Measurements from ENCODE around the gene PCBP2. TPM values are rescaled to one million over a fixed set of nuclear protein-coding genes. Genes with fewer than 3 reads are reported as not detected.

Gene PCBP2
- total RNA-seq, 2 donors from 2014 or later: 322 to 534 TPM

DNA sequence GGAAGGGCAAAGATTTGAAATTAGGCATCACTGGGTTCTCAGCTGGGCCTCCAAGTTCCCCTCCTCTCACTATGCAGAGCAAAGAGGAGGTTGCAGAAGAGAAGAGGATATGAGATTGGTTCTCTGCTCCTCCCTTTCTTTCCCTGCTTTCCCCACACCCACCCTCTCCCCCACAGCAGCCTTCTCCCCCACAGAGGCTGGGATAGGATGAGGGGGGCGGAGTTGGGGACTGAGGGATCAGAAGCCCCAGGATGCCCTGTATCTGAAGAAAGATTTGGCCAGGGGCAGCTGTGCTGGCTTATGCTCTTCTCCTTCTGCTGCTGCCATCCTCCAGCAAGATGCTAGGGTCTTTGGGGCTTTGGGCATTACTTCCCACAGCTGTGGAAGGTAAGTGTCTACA is 28.3 kb upstream of the PCBP2 start, which contains the start of gene AMHR2:
AMHR2 (plus strand) TSS at position 259 of the 400 bp plus-strand sequence; CDS start at position 339, 80 bp downstream.
- TF ChIP-seq POLR2AphosphoS5 (IDR thresholded peaks at IDR 0.05) (no peak), POLR2A (IDR thresholded peaks at IDR 0.05) (no peak)
- no peaks in the 10 kb centered on the region for H3K27me3 ChIP-seq (replicated peaks; ENCODE audit: insufficient read depth)
- H3K36me3 ChIP-seq: no peaks in the 10 kb centered on the region
- no peaks in the 10 kb centered on the region for H3K9me3 ChIP-seq
- no peaks in the 10 kb centered on the region for H3K4me1 ChIP-seq (replicated peaks)
- no peak within 1 kb of the TSS for H3K27ac ChIP-seq
- 100% methylated on average over 1 of the region's 1 CpG for WGBS
- DNase-seq (ENCODE audit: low spot score): no peak
- H3K4me3 ChIP-seq: no peak within 1 kb of the TSS
- intact Hi-C loops (cut with DNase I): no loop called here

DNA sequence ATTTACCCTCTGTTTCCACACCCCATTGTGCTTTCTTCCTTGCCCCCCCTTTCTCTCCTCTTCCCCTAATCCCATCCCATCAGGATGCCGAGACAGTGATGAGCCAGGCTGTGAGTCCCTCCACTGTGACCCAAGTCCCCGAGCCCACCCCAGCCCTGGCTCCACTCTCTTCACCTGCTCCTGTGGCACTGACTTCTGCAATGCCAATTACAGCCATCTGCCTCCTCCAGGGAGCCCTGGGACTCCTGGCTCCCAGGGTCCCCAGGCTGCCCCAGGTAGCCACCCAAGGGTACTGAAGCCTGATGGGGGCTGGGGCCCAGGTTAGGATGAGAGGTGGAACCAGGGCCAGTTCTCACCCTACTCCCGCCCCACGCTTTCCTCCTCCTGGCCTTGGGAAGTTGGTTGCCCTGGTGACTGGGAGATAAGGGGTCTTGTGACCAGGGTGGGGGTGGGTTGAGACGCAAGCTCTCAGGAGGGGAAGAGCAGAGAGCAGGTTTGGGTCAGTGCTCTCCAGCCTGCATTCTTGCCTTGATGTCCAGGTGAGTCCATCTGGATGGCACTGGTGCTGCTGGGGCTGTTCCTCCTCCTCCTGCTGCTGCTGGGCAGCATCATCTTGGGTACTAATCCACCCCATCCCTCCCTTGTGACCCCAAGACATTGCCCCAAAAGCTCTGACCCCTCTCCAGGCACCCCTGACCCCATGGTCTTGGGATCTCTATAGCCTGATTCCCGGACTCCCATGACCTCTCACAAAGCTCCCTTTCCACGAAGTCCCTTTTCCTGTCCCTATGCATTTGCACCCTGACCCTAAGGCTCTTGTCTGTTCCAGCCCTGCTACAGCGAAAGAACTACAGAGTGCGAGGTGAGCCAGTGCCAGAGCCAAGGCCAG is 27.0 kb upstream of the PCBP2 start:
- no peaks in the 10 kb centered on the region for H3K27me3 ChIP-seq (replicated peaks; ENCODE audit: insufficient read depth)
- TF ChIP-seq, protein P1, sequence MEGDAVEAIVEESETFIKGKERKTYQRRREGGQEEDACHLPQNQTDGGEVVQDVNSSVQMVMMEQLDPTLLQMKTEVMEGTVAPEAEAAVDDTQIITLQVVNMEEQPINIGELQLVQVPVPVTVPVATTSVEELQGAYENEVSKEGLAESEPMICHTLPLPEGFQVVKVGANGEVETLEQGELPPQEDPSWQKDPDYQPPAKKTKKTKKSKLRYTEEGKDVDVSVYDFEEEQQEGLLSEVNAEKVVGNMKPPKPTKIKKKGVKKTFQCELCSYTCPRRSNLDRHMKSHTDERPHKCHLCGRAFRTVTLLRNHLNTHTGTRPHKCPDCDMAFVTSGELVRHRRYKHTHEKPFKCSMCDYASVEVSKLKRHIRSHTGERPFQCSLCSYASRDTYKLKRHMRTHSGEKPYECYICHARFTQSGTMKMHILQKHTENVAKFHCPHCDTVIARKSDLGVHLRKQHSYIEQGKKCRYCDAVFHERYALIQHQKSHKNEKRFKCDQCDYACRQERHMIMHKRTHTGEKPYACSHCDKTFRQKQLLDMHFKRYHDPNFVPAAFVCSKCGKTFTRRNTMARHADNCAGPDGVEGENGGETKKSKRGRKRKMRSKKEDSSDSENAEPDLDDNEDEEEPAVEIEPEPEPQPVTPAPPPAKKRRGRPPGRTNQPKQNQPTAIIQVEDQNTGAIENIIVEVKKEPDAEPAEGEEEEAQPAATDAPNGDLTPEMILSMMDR (IDR thresholded peaks at IDR 0.05): no peak
- TF ChIP-seq POLR2A (IDR thresholded peaks at IDR 0.05): no peak
- no peak for TF ChIP-seq POLR2AphosphoS5 (IDR thresholded peaks at IDR 0.05)
- H3K4me1 ChIP-seq (replicated peaks): no peaks in the 10 kb centered on the region
- WGBS: 84% methylated on average over 9 of the region's 9 CpGs
- no peak overlapping the region for H3K27ac ChIP-seq
- H3K4me3 ChIP-seq: no peak overlapping the region
- no peaks in the 10 kb centered on the region for H3K9me3 ChIP-seq
- DNase-seq (ENCODE audit: low spot score): no peak
- intact Hi-C loops (cut with DNase I): no loop called here
- no peaks in the 10 kb centered on the region for H3K36me3 ChIP-seq

DNA sequence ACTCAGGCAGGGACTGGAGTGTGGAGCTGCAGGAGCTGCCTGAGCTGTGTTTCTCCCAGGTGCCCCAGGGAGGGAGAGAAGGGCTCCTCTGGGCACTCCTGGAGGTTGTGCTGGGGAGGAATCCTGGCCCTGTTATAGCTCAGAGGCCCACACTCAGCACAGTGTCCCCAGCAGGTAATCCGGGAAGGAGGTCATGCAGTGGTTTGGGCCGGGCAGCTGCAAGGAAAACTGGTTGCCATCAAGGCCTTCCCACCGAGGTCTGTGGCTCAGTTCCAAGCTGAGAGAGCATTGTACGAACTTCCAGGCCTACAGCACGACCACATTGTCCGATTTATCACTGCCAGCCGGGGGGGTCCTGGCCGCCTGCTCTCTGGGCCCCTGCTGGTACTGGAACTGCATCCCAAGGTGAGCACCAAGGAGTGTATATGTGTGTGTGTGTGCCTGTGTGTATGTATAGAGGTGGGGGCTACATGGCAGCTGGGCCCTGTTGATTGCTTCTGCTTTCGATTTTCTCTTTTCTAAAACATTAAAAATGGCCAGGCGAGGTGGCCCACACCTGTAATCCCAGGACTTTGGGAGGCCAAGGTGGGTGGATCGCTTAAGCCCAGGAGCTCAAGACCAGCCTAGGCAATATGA is 26.3 kb upstream of the PCBP2 start:
- no peaks in the 10 kb centered on the region for H3K36me3 ChIP-seq
- intact Hi-C loops (cut with DNase I): no loop called here
- no peak for DNase-seq (ENCODE audit: low spot score)

DNA sequence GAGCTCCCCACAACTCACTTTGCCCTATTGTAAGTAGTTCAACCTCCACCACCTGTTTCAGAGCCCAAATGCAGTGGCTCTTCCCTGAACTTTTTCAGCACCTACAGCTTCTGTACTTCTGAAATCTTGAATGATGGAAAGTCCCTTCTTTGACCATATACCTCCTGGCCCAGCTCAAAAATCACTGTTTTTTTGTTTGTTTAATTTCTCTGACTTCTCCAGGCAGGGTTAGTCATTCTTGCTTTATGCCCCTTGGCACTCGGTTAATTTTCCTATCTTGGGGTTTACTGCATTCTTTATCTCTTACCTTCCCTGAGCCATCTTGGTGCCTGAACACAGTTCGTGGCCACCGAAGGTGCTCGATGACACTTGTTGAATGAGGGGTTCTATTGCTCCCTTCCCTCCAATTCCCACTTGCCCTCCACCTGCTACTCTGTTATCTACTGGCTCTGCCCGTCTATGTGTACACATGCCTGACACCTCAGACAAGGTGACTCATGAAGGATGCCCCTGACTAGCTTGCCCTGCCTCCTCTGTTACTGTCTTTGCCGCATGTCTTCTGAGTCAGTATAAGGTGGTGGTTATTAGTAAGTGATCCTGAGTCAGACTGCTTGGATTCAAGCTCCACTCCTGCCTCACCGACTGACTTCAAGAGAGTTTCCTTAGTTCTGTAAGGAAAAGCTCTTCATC is 23.9 kb upstream of the PCBP2 start:
- intact Hi-C loops (cut with DNase I): no loop called here
- Histone ChIP-seq H3K27me3 (replicated peaks; ENCODE audit: insufficient read depth) (no peaks in the 10 kb centered on the region), H3K4me3 (no peak overlapping the region), H3K4me1 (replicated peaks) (no peaks in the 10 kb centered on the region), H3K36me3 (no peaks in the 10 kb centered on the region), H3K9me3 (no peaks in the 10 kb centered on the region), H3K27ac (no peak overlapping the region)
- TF ChIP-seq POLR2A (IDR thresholded peaks at IDR 0.05) (no peak), POLR2AphosphoS5 (IDR thresholded peaks at IDR 0.05) (no peak)
- WGBS: 88% methylated on average over 7 of the region's 7 CpGs
- no peak for DNase-seq (ENCODE audit: low spot score)

More for the DNA sequence above, 26.3 kb upstream of the PCBP2 start:
- Histone ChIP-seq H3K27ac (no peak overlapping the region), H3K9me3 (no peaks in the 10 kb centered on the region), H3K4me3 (no peak overlapping the region), H3K27me3 (replicated peaks; ENCODE audit: insufficient read depth) (no peaks in the 10 kb centered on the region), H3K4me1 (replicated peaks) (no peaks in the 10 kb centered on the region)
- WGBS: 79% methylated on average over 11 of the region's 11 CpGs
- no peak for TF ChIP-seq POLR2AphosphoS5 (IDR thresholded peaks at IDR 0.05)
- TF ChIP-seq, protein P1 (IDR thresholded peaks at IDR 0.05): no peak
- no peak for TF ChIP-seq POLR2A (IDR thresholded peaks at IDR 0.05)

DNA sequence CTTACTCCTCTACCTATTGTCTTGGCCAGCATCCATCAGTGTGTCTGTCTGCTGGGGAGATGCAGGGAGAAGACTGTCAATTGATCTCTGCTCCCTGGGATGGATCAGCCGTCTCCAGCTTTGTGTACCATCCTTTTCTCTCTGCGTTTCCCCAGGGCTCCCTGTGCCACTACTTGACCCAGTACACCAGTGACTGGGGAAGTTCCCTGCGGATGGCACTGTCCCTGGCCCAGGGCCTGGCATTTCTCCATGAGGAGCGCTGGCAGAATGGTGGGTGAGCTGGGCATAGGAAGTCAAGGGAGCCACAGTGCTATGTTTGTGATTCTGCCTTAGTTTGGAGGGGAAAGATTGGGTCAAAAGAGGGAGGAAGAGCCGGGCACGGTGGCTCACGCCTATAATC is 23.2 kb upstream of the PCBP2 start:
- Histone ChIP-seq H3K27me3 (replicated peaks; ENCODE audit: insufficient read depth) (no peaks in the 10 kb centered on the region), H3K27ac (no peak overlapping the region), H3K36me3 (no peaks in the 10 kb centered on the region), H3K9me3 (no peaks in the 10 kb centered on the region), H3K4me1 (replicated peaks) (no peaks in the 10 kb centered on the region), H3K4me3 (no peak overlapping the region)
- TF ChIP-seq, protein P1 (IDR thresholded peaks at IDR 0.05): no peak
- TF ChIP-seq POLR2A (IDR thresholded peaks at IDR 0.05): no peak
- TF ChIP-seq POLR2AphosphoS5 (IDR thresholded peaks at IDR 0.05): no peak
- no peak for DNase-seq (ENCODE audit: low spot score)
- whole genome bisulfite sequencing: 86% methylated on average over 7 of the region's 7 CpGs
- intact Hi-C loops (cut with DNase I): no loop called here

Data from prostate gland (tissue), 2 donors.